Activated CD4-positive, alpha-beta T cell treated with anti-CD3 and anti-CD28 coated beads for 1 hour (primary cell): ENCODE results near the gene CSNK1D.

Source experiments
- DNase-seq: peaks from one replicate; pipeline ENCODE4 v3.0.0-alpha.2; 2020

CSNK1D gene

GRCh38 chr17:82238472-82239201 lies 34.9 kb downstream of the CSNK1D start:
- DNase-seq: peak; percentile 57

DNA sequence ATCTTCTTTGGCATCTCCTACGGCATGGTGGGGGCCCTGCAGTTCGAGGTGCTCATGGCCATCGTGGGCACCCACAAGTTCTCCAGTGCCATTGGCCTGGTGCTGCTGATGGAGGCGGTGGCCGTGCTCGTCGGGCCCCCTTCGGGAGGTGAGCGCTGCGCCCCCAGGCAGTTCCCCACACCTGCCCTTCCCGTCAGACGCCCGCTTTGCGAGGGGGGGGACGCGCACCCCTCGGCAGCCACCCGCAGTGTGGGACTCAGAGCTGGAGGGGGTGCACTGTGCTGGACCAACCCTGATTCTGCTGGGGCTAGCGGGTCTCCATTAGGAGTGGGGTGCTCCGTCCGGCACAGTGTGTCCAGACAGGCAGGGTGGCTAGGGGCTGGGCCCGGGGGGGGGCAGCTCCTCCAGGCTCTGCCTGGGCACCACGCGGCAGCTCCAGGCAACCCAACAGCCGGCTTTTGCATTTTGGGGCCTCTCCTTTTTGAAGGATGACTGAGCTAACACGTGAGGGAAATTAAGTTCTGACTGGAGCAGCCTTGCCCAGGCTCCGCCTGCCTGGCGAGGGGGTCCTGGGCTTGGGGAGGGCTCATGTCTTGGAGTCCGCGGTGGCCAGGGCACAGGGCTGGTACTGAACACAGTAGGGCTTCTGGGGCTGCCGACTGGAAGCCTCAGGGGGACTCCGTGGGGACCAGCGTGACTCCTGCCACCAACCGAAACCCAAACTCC lies 35.6 kb downstream of the CSNK1D start:
- DNase-seq: no peak

- no peak for DNase-seq
These were observed 36.3 kb downstream of the CSNK1D start for GRCh38 chr17:82237083-82237745.

DNA sequence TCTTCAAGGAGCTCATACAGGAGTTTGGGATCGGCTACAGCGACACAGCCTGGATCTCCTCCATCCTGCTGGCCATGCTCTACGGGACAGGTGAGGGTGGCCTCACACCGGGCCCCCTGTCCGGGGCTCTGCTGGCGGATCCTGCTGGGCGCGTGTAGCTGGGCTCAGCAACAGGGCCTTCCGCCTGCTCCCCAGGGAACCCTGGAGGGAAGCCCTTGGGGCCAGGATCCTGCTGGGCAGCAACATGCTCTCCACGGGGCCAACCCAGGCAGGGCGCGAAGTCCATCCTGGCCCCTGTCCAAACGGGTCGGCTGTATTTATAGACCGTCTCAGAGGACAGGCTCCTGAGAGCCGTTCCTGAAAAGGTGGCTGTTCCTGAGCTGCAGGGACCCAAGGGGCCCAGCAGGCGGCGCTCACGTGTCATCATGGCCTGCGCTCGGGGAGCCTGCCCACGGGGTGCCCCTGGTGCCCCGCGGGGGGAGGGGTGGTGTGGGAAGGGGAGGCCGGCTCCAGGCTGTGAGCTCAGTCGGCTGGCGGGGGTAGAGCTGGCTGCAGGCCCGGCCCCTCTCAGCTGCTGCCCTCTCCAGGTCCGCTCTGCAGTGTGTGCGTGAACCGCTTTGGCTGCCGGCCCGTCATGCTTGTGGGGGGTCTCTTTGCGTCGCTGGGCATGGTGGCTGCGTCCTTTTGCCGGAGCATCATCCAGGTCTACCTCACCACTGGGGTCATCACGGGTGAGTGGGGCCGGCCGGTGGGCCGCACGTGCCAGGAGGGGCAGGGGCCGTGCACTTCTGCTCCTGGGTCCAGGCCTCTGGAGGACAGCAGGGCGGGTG lies 37.1 kb downstream of the CSNK1D start:
- peak; percentile 58 for DNase-seq

DNA sequence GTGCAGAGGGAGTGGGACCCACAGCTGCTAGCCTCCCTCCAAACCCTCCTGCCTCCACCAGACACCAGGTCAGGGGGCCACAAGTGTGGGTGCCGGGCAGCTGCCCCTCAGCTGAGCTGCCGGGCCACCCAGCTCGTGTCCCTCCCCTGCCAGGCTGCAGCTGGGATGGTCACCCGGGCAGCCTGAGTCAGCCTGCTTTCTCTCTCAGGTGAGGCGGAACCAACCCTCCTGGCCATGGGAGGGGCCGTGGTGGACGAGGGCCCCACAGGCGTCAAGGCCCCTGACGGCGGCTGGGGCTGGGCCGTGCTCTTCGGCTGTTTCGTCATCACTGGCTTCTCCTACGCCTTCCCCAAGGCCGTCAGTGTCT lies 37.7 kb downstream of the CSNK1D start:
- DNase-seq: no peak

- DNase-seq: no peak
These were observed 38.3 kb downstream of the CSNK1D start for GRCh38 chr17:82235056-82235774.

DNA sequence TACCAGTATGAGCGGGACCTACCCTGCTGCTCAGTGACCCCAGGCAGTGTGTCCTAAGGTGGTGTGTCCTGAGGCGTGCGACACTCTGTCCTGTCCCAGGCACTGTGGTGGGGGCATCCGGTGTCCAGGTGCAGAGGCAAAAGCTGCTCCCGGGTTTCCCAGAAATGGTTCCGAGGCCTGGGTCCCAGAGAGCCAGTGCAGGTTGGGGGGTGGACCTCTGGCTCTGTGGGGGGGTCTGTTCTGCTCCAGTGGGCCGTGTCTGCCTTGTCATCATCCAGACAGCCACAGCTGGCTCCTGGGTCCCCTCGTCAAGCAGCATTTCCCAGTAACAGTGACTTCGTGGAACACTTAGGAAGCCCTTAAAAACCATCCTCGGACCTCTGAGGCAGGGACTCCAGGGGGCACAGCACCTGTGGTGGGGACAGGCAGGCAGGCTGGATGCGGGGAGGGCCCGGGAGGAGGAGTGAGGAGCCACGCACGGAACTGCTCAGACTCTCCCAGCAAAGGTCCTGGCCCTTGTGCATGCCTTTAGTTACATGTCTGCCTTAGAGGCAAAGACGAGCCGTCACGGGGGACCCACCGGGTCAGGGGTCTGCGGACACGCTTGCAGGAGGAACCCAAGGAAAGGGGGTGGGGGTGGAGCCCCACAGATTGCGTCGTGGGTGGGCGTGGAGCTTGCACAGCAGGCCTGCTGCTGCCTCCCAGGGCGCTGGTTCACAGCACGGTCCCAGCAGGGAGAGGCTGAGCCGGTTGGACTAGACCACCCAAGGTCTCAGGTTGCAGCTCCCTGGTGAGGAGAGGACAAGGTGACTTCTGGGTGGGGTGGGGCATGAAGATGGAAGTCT lies 39.1 kb downstream of the CSNK1D start:
- no peak for DNase-seq

- DNase-seq: no peak
These were observed 40.4 kb downstream of the CSNK1D start for GRCh38 chr17:82232876-82233785.

DNA sequence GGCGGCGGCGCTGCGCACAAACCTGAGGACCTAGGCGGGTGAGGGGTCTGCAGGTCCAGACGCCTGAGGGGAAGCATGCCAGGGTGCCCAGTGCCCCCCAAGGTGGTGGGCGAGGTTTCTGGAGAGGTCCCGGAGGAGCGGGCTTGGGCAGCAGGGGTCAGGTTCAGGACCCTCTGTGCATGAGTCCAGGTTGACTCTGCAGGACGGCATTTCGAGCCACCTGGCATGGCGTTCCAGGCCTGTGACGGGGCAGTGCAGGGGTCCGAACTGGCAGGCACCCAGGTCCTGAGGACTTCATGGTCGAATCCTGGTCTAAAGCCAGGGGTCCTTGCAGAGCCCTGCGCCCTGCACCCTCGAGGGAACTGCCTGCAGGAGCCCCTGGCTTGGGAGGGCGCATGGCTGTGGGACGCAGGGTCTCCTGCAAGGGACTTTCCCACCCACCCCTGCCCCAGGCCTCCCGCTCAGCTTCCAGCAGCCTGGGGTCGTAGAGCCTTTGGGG lies 41.1 kb downstream of the CSNK1D start:
- no peak for DNase-seq

DNA sequence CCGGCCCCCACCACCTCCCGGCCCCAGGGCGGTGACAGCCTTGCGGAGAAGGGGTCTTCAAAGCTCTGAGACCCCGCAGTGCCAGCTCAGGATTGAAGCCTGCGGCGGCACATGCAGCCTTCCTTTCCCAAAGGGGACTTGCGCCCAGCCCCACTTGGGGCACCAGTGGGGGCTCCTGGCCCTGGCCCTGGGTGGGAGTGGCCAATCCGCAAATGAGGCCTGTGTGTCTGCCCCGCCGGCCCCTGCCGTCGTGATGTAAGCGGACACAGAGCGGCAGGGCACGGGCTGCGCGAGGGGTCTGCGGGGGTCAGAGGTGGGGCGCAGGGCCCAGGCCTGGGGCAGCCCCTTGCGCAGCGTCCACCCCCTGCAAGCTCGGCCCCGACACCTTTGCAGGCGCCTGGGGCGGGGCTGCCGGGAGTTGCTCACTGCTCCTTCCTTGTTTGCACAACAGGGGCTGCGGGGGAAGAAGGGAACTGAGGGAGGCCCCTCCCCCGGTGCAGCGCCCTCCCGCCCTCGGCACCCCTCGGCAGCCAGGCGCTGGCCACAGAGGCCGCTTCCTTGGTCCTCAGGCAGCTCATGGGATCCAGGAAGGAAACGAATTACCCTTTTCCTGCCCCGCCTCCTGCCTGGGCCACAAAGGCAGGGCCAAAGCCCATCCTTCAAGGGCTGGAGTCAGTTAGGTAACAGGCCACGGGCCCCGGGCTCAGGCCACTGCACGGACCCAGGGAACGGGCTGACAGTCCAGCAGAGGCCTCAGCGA lies 41.8 kb downstream of the CSNK1D start:
- DNase-seq: no peak

- no peak for DNase-seq
These were observed 42.3 kb downstream of the CSNK1D start for GRCh38 chr17:82231312-82231561.

DNA sequence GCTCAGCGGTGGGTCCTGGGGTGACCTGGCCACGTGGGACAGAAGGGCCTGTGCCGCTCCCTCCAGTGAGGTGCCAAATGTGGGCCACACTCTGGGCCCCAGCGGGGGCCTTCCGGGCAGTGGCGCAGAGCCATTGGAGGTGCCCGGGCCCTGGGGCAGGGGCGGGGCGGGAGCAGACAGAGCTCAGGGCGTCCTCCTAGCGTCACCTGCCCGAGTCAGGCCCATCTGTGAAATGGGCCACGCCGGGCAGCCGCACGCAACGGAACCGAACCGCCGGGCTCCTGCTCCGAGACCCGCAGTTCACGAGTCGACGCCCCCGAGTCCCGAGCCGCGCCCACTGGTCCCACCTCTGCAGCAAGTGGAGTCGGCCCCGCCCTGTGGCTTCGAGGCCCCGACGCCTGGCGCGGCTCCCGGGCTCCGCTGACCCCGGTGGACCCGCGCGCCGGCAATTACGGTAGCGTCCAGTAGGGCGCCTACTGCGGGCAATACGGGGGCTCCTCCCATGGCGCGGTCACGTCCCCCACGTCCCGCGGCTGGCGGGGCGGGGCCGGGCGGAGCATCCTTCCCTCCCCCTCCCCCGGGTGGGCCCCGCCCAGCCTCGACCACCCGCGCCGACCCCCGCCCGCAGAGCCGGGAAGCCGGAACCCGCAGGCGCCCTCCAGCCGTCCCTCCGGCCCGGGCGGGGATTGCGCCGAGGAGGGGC lies 42.7 kb downstream of the CSNK1D start:
- no peak for DNase-seq

DNA sequence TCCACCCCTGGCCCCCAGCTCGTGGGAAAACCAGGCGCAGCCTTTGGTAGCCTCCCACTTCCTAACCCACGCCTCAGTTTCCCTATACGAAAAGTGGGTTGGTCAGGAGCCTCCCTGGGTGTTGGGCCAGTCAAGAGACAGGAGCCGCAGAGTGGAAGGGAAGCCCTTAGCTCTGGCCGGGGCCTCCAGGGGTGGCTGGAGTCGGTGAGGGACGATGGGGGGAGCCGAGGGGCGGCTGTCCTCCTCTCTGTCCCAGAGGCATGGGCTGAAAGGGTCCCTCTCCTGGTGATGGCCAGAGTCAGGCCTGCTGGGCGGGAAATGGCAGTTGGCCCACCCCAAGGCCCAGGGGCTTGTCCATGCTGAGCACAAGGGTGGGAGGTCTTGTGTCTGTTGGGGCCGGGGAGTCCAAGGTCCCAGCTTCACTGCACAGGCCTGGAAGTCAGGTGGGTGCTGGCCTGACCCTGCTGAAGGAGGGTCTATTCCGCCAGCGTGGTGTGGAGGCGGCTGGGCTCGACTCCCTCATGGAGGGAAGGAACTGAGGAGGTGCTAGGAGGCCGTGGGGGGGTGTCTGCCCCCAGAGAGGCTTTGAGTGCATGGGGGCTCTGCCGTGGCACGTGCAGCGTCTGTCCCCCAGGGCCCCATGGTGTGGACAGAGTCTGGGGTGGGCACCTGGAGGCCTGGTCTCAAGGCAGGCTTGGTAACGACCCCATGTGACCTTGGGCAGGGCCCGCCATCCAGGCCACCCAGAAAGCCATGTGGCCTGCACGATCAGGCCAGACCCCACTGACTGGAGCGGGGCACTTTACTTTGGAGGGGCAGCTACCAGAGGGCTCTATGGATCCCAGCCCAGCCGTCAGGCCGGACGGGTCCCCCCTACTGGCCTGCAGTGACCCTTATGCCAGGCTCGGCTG lies 43.5 kb downstream of the CSNK1D start:
- DNase-seq: no peak

DNA sequence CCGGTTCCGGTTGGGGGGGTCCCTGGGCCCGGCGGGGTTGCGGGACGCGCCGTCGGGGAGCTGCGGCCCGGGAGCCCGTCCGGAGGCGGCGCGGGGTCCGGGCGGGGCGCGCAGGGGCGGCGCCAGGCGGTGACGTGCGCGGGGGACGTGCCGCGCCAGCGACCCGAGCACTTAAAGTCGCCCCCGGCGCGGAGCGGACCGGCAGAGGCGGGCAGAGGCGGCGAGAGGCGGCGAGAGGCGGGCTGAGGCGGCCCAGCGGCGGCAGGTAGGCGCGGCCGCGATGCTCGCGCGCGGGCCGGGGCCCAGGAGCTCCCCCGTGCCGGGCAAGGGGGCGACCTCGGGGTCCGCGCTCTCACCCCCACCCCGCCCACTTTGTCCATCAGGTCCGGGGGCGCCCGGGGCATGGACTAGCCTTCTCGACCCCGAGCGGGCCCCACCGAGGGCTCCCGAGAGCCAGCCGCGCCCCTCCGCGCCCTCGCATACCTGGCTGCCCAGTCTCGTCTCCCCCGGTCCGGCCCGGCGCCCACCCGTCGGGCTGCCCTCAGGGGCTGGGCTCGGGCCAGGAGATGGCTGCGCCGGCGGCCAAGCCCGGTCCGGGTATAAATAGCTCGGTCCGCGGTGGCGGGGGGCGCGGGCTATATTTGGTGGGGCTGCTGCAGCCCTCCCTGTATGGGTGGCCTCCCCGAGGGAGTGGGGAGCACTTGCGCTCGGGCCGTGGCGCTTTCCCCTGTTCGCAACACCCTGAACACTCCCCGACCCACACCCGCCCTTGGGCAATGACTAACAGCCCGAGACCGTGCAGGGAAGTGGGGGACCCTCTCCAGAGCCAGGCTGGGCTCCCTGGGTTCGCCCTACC lies 44.4 kb downstream of the CSNK1D start, which contains the start of gene SLC16A3:
Gene SLC16A3 (plus strand): TSS at position 201 of the 856 bp plus-strand sequence. CDS start 6,967 bp downstream, outside the sequence.
- DNase-seq: peak; percentile 61

DNA sequence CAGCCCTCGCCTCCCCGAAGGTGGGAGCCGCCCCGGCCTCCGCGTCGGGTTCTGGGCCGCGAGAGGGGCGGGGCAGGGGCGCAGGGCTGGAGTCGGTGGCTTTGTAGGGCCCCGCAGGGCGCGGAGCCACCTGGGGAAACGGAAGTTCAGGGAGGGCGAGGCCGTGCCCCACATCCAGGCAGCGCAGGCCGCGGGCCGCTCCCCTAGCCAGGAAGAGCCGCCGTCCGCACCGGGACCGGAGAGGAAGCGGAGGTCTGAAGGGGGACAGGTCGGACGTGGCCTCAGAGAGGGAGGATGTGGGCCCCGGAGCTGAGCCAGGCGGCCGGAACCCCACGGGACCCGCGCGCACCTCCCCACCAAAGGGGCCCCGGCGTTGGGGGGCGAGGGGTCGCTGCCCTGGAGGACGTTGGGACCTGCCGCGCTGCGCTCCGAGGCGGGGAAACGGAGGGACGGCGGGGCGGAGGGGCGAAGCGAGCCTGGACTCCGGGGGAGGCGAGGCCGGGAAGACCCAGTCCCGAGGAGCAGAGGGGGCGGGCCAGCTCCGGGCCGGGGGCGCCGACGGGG lies 45.1 kb downstream of the CSNK1D start:
- no peak for DNase-seq

DNA sequence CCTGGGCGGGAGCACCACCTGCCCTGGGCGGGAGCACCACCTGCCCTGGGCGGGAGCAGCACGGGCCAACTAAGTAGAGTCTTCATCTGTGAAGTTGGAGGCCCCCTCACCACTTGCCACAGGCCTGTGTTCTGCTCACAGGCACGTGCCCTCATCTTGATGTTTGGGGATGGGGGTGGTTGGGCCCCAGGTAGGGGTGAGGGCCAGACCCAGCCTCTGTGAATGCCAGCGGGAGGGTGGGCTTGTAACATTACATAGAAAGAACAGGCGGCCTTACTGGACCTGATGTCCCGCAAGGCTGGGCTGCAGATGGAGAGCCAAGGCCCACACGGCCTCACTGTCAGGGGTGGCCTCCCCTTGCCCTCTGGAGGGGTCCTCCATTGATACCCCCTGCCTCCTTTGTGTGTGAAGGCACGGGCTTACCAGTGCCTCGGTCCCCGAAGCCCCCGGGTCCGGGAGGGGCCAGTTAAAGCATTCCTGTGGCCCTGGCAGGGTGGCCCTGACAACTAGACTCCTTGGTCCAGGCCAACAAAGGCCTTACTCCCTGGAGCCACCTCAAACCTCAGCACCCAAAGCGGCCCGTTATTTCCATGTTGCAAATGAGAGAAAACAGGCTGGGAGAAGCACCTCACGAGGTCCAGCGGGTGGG lies 45.7 kb downstream of the CSNK1D start:
- DNase-seq: no peak
